Esophagus (tissue), 2 donors: ENCODE data around the gene HSPB7. TPM values are rescaled to one million over a fixed set of nuclear protein-coding genes. Genes with fewer than 3 reads are reported as not detected.
A peak's percentile ranks its signal among the peaks of the same experiment; 100 is the strongest.
"Not testable (repeated sequence)": the region's sequence is repeated elsewhere in the genome, so short reads cannot be mapped to it uniquely, and the experiment has no call there.

Experiments used
- H3K27ac ChIP-seq, 2 donors: one replicate each; pipeline ENCODE4 v1.5.1; 2013; ENCODE audit warnings: low read depth in 2 of 2, mild to moderate bottlenecking in 2 of 2, inconsistent platforms in 1 of 2, low read length in 1 of 2, moderate library complexity in 1 of 2
- H3K27me3 ChIP-seq, 2 donors: one replicate each; pipeline ENCODE4 v1.6.1; 2013; ENCODE audit warnings: low read length in 2 of 2, control low read depth in 1 of 2, mild to moderate bottlenecking in 1 of 2; ENCODE audit not compliant: insufficient read depth in 2 of 2, control insufficient read depth in 1 of 2
- H3K36me3 ChIP-seq, 2 donors: one replicate each; pipeline ENCODE4 v1.6.1; 2013; ENCODE audit warnings: low read length in 1 of 2; ENCODE audit not compliant: control insufficient read depth in 2 of 2, insufficient read depth in 2 of 2
- H3K4me1 ChIP-seq, 2 donors: one replicate each; pipeline ENCODE4 v1.6.1; 2013; ENCODE audit warnings: low read length in 1 of 2; ENCODE audit not compliant: control insufficient read depth in 2 of 2, insufficient read depth in 2 of 2
- H3K4me3 ChIP-seq, 2 donors: one replicate each; pipeline ENCODE4 v1.5.1; 2013; ENCODE audit warnings: low read length in 2 of 2, mild to moderate bottlenecking in 2 of 2, low read depth in 1 of 2, moderate library complexity in 1 of 2
- H3K9me3 ChIP-seq, 2 donors: one replicate each; pipeline ENCODE4 v1.6.1; 2013; ENCODE audit warnings: mild to moderate bottlenecking in 2 of 2, low read depth in 1 of 2, low read length in 1 of 2, moderate library complexity in 1 of 2; ENCODE audit not compliant: control insufficient read depth in 2 of 2, insufficient read depth in 1 of 2
- WGBS, 2 donors: extraction: QIAGEN DNeasy Blood & Tissue Kit; methylation state at CpG; one replicate each; pipeline ENCODE4 v1.1.7; 2013; 5-methylcytosine and 5-hydroxymethylcytosine counted together
- polyA plus RNA-seq, 2 donors: library from polyadenylated mRNA; stranded (reverse); fragments of 200-250 nt; gene quantifications; one replicate each; pipeline ENCODE4 v1.2.3, GENCODE V29; 2013
- donor health status: healthy with polysubstance abuse.
- donor health status: Bipolar disorder and iron deficiency.

Gene HSPB7
- polyA plus RNA-seq, 2 donors: 6.6 to 21.7 TPM

DNA sequence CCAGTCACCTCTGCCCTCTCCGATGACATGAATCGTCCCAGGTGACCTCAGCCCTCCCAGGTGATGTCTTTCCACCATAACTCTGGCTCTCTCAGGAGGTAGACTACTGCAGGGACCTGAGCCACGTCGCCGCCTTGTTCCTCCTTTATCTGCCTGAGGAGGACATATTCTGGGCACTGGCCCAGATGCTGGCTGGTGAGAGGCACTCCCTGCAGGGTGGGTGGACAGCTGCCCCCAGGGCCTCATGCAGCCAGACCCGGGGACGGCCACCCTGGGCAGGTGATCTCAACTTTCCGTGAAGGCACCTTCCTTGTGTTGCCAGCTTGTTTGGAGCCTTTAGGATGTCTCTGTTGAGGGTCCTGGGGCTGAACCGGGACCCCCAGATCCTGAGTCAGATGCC is 28.1 kb downstream of the HSPB7 start:
- Histone ChIP-seq H3K27me3 (no peaks in the 10 kb centered on the region), H3K9me3 (no peaks in the 10 kb centered on the region), H3K36me3 (no peaks in the 10 kb centered on the region), H3K4me3 (no peak overlapping the region), H3K4me1 (no peaks in the 10 kb centered on the region), H3K27ac (no peak overlapping the region)
- 64 to 70% methylated on average over 9 of the region's 9 CpGs for WGBS, 2 donors

DNA sequence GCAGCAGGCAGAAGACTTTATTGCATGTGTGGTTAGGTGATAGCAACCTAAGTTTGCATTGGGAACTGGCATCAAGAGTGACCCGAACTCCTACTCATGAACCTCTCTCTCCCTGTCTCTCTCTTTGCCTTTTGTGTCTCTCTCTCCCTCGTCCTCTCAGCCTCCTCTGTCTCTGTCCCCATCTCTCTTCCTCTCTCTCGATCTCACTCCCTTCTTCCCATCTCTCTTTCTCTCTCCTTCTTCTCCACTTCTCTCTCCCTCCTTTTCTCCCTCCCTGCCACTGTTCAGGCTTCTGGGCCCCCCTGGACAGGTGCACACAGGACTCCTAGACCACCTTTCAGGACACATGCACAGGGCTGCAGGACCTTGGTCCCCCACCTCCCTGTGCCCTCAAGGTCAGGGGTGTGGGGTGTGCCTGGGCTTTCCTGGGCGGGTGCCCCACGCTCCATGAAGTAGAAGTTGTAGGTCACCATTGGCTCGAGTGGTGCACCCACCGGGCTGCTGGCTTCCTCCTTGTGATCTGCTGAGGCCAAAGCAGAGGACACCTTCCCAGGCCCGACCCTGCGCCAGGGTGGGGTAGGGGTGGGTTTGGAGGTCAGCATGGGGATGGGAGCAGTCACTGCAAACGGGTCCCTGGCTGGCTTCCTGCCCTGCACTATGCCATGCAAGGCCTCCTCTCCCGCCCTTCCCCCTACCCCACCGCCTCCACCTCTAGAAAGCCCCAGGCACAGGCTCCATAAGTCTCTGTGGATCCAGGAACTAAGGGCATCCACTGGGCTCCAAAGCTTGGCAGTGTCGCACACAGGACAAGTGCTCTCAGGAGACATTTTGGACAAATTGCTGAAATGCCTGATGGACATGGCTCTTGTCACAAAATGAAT is 28.7 kb downstream of the HSPB7 start:
- no peak overlapping the region for H3K27ac ChIP-seq
- no peaks in the 10 kb centered on the region for H3K36me3 ChIP-seq
- 87 to 88% methylated on average over 12 to 13 of the region's 13 CpGs for WGBS, 2 donors
- H3K4me1 ChIP-seq: no peaks in the 10 kb centered on the region
- H3K9me3 ChIP-seq: no peaks in the 10 kb centered on the region
- H3K27me3 ChIP-seq: no peaks in the 10 kb centered on the region
- H3K4me3 ChIP-seq: no peak overlapping the region

DNA sequence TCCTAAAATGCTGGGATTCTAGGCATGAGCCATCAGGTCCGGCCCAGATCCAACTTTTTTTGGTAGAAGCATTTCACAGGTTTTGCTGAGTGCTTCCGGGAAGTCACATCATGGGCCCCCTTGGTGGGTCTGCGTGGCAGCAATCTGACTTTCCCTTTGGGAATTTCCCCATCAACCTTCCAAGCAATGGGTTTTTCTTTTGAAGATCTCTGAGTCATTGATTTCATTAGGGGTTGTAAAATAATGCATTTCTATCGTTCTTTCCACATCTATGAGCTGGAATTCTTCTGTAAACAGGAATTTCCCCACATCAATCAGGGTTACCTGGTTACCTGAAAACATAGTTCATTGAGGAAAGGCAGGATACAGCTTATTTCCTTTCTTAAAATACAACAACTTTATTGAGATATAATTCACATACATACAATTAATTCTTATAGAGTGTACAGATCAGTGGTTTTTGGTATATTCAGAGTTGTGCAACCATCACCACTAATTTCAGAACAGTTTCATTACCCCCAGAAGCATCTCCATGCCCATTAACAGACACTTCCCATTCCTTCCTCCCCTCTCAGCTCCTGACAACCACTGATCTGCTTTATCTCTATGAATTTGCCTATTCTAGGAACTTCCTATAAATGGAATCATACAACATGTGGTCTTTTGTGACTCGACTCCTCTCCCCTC is 32.1 kb downstream of the HSPB7 start:
- 47 to 56% methylated on average over 5 of the region's 5 CpGs for WGBS, 2 donors
- no peak overlapping the region for H3K27ac ChIP-seq
- H3K36me3 ChIP-seq: no peaks in the 10 kb centered on the region
- no peaks in the 10 kb centered on the region for H3K27me3 ChIP-seq
- no peak overlapping the region for H3K4me3 ChIP-seq
- no peaks in the 10 kb centered on the region for H3K9me3 ChIP-seq
- no peaks in the 10 kb centered on the region for H3K4me1 ChIP-seq

GRCh38 chr1:15983275-15983674 is 34.6 kb downstream of the HSPB7 start:
- WGBS, 2 donors: 21 to 27% methylated on average over 1 of the region's 1 CpG
- Histone ChIP-seq H3K36me3 (no peaks in the 10 kb centered on the region), H3K9me3 (no peaks in the 10 kb centered on the region), H3K27ac (no peak overlapping the region), H3K4me1 (no peaks in the 10 kb centered on the region), H3K27me3 (no peaks in the 10 kb centered on the region), H3K4me3 (no peak overlapping the region)

DNA sequence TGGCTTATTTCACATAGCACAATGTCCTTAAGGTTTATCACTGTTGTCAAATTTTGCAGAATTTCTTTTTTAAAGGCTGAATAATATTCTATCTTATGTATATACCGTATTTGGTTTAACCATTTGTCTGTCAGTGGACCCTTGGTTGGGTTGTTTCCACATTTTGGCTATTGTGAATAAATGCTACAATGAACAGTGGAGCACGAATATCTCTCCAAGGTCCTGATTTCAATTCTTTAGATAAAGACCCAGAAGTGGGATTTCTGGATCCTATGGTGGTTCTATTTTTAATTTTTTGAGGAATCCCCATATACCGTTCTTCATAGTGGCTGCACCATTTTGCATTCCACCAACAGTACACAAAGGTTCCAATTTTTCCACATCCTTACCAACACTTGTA is 36.2 kb downstream of the HSPB7 start:
- no peaks in the 10 kb centered on the region for H3K27me3 ChIP-seq
- no peaks in the 10 kb centered on the region for H3K4me1 ChIP-seq
- H3K27ac ChIP-seq: no peak overlapping the region
- no peak overlapping the region for H3K4me3 ChIP-seq
- no peaks in the 10 kb centered on the region for H3K9me3 ChIP-seq
- H3K36me3 ChIP-seq: no peaks in the 10 kb centered on the region
- WGBS, 2 donors: 87 to 90% methylated on average over 3 of the region's 3 CpGs

DNA sequence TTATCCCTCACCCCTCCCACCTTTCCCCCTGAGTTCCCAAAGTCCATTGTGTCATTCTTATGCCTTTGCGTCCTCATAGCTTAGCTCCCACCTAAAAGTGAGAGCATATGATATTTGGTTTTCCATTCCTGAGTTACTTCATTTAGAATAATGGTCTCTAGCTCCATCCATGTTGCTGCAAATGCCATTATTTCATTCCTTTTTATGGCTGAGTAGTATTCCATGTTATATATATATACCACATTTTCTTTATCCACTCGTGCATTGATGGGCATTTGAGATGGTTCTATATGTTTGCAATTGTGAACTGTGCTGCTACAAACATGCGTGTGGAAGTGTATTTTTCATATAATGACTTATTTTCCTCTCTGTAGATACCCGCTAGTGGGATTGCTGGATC is 39.9 kb downstream of the HSPB7 start:
- WGBS, 2 donors: 96 to 97% methylated on average over 4 of the region's 4 CpGs
- H3K36me3 ChIP-seq, H3K27me3 ChIP-seq, H3K9me3 ChIP-seq, H3K4me3 ChIP-seq, H3K27ac ChIP-seq, H3K4me1 ChIP-seq: not testable (repeated sequence)

DNA sequence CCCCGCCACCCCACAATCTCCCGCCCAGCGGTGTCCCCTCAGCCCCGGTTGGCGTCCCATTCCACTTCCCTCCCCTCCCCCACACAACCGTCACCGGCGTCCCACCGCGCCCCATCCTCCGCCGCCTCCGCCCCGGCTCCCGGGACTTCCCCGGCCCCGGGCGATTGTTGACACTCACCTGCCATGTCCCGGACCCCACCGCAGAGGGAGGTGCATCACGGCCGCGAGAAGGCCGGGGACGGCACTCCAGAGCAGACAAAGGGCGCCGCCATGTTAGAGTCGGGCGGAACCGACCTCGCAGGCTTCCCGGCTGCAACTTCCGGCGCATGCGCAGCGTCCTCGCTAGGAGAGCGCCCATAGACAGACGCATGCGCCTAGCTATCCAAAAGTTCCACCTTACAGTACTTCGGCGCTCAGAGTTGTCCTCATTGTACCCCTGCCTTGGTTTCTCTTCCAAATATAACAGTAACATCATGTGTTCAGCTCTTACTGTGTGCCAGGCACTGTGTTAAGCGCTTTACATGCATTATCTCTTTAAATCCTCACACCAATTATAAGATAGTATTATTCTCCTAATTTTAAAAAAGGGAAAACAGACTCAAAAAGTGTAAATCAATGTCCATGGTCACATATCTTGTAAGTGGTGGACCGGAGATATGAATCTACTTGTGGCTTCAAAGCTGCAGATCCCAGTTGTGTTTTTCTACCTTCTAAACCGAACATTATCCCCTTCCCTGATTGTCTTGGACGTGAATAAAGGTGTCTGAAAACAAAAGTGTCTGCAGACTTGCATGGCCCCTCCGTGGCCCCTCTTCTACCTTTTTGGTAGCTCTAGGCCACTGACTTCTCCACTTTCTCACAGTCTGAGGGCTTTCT is 41.8 kb downstream of the HSPB7 start, which contains the start of gene ZBTB17:
TSS of gene ZBTB17 (minus strand) at position 297 of the 876 bp plus-strand sequence. CDS start 27,606 bp downstream, outside the sequence.
- Histone ChIP-seq H3K4me1 (no peaks in the 10 kb centered on the region), H3K27ac (peak within 1 kb of the TSS; percentile 68 to 82), H3K9me3 (no peaks in the 10 kb centered on the region), H3K36me3 (peaks cover 0 to 9% of the 10 kb centered on the region in 2 donors), H3K4me3 (peak within 1 kb of the TSS; percentile 77 to 94), H3K27me3 (no peaks in the 10 kb centered on the region)
- WGBS, 2 donors: 8 to 9% methylated on average over 45 to 47 of the region's 47 CpGs

DNA sequence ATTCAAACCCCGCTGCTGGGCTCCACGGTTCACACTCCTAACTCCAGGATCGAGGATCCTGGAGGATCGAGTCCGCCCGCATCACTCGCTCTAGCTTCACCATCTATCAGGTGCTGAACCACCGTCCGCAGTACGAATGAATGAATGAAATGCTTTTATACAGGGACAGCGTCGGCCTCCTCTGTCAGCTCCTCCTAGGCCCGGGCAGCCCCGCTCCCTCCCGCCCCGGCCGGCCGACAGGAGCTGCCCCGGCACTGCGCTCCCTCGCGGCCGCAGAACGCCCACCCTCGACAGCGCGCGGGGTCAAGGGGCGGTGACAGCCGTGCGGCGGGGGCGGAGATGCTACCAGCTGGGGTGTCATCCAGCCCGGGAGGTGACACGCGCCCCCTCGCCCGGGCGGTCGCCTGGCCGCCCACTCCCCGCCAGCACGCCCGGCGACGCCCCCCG is 42.5 kb downstream of the HSPB7 start:
- peak overlapping the region; percentile 68 to 82 for H3K27ac ChIP-seq
- peaks cover 0 to 9% of the 10 kb centered on the region in 2 donors for H3K36me3 ChIP-seq
- H3K27me3 ChIP-seq: no peaks in the 10 kb centered on the region
- WGBS, 2 donors: 0 to 1% methylated on average over 22 to 47 of the region's 47 CpGs
- peak overlapping the region; percentile 77 to 94 for H3K4me3 ChIP-seq
- H3K4me1 ChIP-seq: no peaks in the 10 kb centered on the region
- H3K9me3 ChIP-seq: no peaks in the 10 kb centered on the region

DNA sequence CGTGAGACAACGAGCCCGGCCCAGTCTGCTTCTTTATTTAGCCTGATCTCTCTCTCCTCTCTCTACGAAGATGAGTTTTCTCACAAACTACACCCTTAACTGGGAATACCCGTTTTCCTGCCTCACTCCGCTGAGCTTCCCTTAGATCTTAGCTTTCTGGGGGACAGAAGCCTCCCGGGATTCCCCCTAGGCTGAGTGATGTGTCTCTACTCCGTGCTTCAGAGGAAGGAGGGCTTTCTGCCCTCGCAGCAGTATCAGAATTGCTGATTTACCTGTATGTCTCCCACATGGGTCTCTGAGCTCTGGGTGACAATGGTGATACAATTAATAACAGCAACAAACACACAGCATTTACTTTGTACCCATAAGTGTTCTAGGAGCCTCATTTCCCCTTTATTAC is 43.0 kb downstream of the HSPB7 start:
- Histone ChIP-seq H3K9me3 (no peaks in the 10 kb centered on the region), H3K4me1 (no peaks in the 10 kb centered on the region), H3K27me3 (no peaks in the 10 kb centered on the region), H3K36me3 (peaks cover 0 to 9% of the 10 kb centered on the region in 2 donors), H3K27ac (peak overlapping the region in 1 of 2 donors; percentile 82), H3K4me3 (peak overlapping the region; percentile 77 to 94)
- WGBS, 2 donors: 27 to 29% methylated on average over 9 of the region's 9 CpGs
